Gastrocnemius medialis (tissue), 4 donors: ENCODE data around the gene FOXC2.

Source experiments
- POLR2A ChIP-seq, 2 donors: fragments of 450-650 bp; IDR thresholded peaks; one replicate each; pipeline ENCODE4 v1.6.1; 2017; ENCODE audit warnings: antibody characterized with exemption in 2 of 2, mild to moderate bottlenecking in 2 of 2, moderate library complexity in 2 of 2
- TF ChIP-seq, protein P1 (sequence below), 5 experiments: fragments of 450-650 bp in 3 of 5; fragments of 200-600 bp in 2 of 5; sonication (generic) in 2 of 5; IDR thresholded peaks in 4 of 5; conservative IDR thresholded peaks in 1 of 5; 1 replicate in 4 of 5; 2 replicates in 1 of 5; pipeline ENCODE4 v1.5.1; 2016 to 2019; ENCODE audit warnings: antibody characterized with exemption in 5 of 5, mild to moderate bottlenecking in 3 of 5, moderate library complexity in 3 of 5

DNA sequence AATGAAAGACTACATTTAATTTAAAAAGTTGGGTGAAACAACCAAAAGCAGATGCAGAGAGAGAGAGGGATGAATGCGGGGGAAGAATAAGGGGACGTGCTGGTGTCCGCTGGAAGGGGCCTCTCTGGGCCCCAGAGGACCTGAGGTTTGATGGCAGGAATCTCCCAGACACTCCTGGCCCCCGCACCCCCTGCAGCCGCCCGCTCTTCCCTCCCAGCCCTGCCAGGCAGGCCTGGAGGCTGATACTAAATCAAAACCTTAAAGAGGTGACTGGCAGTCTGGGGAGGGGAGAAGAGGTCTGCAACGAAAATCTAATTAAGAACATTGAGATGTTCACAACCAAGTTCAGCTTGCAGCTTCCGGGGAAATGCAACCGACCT lies 14.2 kb downstream of the FOXC2 start:
- TF ChIP-seq, protein P1, sequence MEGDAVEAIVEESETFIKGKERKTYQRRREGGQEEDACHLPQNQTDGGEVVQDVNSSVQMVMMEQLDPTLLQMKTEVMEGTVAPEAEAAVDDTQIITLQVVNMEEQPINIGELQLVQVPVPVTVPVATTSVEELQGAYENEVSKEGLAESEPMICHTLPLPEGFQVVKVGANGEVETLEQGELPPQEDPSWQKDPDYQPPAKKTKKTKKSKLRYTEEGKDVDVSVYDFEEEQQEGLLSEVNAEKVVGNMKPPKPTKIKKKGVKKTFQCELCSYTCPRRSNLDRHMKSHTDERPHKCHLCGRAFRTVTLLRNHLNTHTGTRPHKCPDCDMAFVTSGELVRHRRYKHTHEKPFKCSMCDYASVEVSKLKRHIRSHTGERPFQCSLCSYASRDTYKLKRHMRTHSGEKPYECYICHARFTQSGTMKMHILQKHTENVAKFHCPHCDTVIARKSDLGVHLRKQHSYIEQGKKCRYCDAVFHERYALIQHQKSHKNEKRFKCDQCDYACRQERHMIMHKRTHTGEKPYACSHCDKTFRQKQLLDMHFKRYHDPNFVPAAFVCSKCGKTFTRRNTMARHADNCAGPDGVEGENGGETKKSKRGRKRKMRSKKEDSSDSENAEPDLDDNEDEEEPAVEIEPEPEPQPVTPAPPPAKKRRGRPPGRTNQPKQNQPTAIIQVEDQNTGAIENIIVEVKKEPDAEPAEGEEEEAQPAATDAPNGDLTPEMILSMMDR (IDR thresholded peaks at IDR 0.05 in 4 of 5, conservative IDR thresholded peaks at IDR 0.05 in 1 of 5), result no peak
- no peak for TF ChIP-seq POLR2A (IDR thresholded peaks at IDR 0.05)
